ENCODE data around the gene HAND1.

DNA sequence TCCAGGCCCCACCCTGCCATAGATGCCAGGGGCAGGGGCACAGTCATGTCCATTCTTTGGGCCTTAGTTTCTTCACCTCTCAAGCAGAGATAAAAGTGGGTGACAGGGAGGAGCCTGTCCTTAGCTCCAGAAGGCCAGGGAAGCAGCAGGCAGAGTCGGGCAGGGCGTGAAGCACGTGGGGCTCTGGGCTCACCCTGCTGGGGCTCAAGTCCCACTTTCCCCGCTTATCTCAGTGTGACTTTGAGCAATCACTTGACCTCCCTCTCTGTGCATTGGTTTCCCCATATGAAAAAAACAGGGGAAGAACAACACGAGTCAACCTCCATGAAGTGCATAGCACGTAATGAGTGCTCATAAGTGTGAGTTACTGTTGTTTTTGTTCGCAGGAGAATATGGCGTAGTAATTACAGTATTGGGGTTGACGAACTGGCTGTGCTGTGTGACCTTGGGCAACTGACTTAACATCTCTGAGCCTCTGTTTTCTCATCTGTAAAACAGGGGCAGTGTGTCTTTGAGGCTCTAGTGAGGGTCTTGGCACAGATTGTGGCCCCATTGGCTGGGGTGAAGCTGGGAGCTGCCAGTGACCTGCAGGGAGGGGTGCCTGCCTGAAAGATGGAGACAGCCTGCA is 39.9 kb upstream of the HAND1 start:
- TF ChIP-seq, protein P1, sequence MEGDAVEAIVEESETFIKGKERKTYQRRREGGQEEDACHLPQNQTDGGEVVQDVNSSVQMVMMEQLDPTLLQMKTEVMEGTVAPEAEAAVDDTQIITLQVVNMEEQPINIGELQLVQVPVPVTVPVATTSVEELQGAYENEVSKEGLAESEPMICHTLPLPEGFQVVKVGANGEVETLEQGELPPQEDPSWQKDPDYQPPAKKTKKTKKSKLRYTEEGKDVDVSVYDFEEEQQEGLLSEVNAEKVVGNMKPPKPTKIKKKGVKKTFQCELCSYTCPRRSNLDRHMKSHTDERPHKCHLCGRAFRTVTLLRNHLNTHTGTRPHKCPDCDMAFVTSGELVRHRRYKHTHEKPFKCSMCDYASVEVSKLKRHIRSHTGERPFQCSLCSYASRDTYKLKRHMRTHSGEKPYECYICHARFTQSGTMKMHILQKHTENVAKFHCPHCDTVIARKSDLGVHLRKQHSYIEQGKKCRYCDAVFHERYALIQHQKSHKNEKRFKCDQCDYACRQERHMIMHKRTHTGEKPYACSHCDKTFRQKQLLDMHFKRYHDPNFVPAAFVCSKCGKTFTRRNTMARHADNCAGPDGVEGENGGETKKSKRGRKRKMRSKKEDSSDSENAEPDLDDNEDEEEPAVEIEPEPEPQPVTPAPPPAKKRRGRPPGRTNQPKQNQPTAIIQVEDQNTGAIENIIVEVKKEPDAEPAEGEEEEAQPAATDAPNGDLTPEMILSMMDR (IDR thresholded peaks at IDR 0.05) = no peak
- no peak for TF ChIP-seq POLR2A (IDR thresholded peaks at IDR 0.05)

Data from testis (tissue), 2 donors.